ENCODE results near the gene ANG.
"Not testable (repeated sequence)": the region's sequence is repeated elsewhere in the genome, so short reads cannot be mapped to it uniquely, and the experiment has no call there.

- TF ChIP-seq POLR2A, CTCF (IDR thresholded peaks at IDR 0.05): not testable (repeated sequence)
Measured at GRCh38 chr14:20666400-20666961, 22.1 kb upstream of the ANG start.
